ENCODE data around the gene SPTA1.

DNA sequence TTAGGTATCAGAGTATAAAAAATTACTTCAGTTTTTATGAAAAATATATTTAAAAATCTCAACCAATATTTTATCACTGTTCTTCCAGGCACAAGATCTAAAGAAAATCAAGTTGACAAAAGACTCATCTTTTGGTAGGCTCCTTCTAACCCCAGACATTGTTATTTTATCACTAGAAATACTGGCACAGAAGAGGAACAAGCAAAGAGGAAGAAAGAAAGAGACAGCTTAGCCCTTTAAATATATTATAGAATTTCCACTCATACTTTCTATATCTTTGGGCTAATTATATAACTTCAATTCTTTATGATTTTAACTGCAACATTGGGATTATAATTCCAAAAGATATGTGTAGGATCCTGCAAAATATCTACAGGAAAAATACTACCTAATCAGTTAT lies 32.4 kb downstream of the SPTA1 start:
- TF ChIP-seq, protein P1, sequence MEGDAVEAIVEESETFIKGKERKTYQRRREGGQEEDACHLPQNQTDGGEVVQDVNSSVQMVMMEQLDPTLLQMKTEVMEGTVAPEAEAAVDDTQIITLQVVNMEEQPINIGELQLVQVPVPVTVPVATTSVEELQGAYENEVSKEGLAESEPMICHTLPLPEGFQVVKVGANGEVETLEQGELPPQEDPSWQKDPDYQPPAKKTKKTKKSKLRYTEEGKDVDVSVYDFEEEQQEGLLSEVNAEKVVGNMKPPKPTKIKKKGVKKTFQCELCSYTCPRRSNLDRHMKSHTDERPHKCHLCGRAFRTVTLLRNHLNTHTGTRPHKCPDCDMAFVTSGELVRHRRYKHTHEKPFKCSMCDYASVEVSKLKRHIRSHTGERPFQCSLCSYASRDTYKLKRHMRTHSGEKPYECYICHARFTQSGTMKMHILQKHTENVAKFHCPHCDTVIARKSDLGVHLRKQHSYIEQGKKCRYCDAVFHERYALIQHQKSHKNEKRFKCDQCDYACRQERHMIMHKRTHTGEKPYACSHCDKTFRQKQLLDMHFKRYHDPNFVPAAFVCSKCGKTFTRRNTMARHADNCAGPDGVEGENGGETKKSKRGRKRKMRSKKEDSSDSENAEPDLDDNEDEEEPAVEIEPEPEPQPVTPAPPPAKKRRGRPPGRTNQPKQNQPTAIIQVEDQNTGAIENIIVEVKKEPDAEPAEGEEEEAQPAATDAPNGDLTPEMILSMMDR (conservative IDR thresholded peaks at IDR 0.05; ENCODE audit: low read length), result no peak
- no peak for TF ChIP-seq EZH2phosphoT487 (IDR thresholded peaks at IDR 0.05; ENCODE audit: borderline replicate concordance, low read depth, low read length)

Data from OCI-LY7 (cell line).